Measurements from ENCODE around the gene UNK.

Gene UNK

DNA sequence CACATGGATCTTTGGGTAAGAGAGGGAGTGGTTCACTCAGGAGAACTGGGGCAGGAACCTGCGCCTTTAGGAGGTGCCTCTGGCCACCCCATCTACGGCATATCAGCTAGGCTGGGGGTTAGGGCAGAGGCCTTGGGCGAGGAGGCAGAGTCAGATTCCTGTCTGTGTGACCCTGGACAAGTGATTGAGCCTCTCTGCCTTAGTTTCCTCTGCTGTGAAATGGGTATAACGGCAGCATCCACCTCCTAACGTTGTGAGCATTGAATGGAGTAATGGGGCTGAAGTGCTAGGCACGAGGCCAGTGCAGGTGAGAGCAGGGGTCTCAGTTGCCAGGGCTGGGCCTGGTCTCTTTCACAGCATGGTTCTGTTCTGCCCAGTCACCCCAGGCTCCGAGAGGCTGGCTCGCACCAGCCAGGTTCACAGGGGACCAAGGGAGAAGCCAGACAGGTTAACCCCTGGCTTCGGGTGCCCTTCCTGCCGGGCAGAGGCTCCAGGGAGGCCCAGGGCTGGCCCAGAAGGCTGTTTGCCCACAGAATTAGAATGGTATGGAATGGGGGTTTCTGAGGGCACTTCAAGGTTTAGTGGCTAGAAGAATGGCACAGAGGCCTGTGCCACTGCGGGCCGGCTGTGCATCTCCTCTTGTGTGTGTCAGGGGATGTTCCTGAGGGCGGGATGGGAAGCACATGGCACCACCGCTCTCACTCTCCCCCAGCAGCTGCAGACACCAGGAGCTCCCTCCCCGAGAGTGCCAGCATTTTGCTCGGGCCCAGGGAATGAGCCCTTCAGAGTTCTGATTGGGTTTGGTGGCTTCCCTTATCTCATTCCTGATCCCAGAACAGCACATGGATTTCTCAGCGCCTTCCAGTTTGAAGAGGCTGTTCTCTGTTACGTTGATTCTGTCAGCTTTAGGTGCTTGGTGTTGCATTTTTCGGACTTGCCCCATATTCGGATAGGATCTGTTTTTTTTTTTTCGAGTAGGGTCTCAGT is 35.8 kb downstream of the UNK start:
- no peak for DNase-seq (ENCODE audit: low read depth in 2 of 2)

DNA sequence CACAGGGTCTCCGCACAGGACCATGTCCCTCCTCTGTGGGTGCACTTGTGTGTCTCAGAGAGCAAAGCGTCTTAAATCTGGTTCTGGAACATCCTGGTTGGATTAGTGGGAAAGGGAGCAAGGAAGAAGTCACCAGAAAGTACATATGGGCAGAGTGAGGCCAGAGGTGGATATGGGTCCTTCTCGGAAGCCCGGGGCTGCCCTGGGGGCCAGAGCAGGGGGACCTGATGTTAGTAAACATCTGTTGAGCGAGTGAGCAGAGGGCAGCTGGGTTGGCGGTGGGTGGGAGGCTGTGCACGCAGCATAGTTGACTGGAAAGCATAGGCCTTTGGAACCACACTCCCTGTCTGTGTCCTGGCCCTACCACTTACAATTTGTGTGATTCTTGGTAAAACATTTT is 36.9 kb downstream of the UNK start:
- no peak for DNase-seq (ENCODE audit: low read depth in 2 of 2)

DNA sequence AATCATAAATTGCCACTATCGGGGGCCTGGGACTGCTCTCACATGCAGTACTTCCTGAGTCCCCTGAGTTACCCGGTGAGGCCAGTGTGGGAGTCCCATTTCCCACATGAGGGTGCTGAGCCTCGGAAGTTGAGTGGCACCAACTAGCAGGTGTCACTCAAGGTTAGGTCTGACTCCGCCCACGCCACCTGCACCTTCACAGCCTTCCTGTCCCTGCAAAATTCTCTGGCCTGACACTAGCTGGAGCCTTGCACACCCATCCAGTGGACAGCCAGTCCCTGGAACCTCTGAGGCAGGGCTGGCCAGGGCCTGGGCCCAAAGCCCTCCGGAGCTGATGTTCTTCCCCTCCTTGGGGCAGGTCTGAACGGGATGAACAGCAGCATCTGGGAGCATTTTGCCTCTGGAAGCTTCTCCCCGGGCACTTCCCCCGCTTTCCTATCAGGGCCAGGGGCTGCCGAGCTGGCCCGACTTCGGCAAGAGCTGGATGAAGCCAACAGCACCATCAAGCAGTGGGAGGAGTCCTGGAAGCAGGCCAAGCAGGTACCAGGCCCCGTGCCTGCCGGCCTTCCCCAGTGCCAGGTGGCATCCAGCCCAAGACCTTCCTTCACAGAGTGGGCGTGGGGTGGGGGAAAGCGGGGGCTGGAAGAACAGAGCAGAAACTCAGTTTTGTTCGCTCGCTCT is 37.7 kb downstream of the UNK start:
- DNase-seq (ENCODE audit: low read depth in 2 of 2): no peak

DNA sequence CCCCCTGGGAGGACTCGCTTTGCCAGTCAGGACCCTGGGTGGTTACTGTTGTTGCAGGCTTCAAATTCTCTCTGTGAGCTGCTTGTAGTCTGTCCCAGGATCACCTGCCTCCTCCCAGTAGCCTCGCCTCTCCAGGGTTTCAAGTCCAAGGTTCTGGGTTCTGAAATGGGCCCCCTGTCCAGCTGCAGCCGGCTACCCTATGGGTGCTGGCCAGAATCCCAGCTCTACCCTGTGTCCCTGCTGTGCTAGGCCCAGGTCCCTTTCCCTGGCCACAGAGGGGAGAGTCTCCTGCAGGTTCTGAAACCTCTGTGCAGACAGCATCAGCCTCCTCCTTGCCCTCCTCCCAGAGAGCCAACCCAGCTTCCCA is 38.2 kb downstream of the UNK start:
- no peak for DNase-seq (ENCODE audit: low read depth in 2 of 2)

DNA sequence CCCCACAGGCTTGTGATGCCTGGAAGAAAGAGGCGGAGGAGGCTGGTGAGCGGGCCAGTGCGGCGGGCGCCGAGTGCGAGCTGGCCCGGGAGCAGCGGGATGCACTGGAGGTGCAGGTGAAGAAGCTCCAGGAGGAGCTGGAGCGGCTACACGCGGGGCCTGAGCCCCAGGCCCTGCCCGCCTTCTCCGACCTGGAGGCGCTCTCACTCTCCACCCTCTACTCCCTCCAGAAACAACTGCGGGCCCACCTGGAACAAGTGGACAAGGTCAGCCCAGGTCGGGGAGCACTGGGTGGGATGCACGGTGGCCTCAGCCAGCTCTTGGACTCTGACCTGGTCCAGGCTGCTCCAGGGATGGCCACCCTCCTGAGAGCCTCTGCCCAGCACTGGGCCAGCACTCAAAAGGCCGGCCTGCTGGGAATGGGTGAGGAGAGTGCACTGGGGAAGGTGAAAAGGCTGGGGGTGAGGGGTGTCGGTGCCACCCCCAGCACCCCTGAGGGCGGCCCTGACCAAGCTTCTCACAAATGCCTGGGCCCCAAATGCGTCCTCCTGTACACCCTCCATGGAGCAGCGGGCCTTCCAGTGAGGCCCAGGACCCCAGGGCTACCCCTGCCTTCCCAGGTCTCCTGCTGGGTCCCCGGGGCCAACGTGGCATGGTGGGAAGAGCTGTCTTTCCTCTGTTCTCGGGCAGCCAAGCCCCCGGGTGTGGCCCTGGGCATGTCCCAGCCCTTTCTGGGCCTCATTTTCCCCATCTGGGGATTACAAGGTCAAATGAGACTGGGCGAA is 38.8 kb downstream of the UNK start:
- DNase-seq (ENCODE audit: low read depth in 2 of 2): no peak

DNA sequence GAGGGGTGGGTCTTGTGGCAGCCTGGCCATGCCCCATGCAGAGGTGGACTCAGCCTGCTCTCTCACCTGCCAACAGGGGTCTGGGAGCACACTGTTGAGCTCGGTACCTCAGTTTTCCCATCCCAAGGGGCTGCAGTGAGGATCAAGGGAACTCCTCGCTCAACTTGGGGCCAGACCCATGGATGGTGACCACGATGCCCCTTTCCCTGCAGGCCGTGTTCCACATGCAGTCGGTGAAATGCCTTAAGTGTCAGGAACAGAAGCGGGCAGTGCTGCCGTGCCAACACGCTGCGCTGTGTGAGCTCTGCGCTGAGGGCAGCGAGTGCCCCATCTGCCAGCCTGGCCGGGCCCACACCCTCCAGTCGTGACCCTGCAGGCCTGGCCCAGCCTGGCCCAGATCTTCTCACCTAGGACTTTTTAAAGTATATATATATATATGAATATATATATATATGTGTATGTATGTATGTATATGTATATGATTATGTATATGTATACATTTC is 39.5 kb downstream of the UNK start:
- no peak for DNase-seq (ENCODE audit: low read depth in 2 of 2)

DNA sequence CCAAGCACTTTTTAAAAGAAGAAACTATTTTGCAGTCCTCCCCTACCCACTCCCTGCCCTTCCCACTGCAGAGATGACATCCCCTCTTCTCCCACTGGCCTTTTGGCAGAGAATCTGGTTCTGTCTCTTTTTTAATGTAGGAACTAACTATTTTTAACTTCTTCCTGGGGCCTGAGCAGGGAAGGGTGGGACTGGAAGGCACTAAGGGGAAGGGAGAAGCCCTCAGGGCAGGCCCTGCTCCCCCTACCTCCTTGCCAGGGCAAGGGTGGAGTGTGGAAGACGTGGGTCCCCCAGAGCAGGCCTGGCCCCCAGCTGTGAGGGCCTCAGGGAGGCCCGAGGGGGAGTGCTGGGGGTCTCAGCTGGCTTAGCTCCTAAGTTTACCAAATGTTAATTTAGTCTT is 40.1 kb downstream of the UNK start:
- no peak for DNase-seq (ENCODE audit: low read depth in 2 of 2)

DNA sequence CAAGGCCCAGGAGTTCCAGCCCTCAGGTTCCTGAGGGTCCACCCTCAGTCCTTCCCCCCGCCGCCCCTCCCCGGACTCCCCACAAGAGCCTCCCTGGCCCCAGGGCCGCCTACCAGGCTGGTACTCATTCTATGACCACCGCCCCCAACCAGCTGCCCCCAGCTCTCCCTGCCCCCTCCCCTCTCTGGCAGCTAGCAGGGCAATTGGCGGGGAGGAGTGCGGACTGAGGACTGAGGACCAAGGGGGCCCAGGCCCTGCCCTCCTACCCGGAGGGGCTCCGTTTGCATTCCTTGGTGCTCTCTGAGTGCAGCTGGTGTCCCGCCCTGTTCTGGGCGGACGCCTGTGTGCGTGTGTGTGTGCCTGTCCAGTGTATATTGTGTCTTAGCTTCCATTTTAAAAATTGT is 40.5 kb downstream of the UNK start:
- DNase-seq (ENCODE audit: low read depth in 2 of 2): no peak

DNA sequence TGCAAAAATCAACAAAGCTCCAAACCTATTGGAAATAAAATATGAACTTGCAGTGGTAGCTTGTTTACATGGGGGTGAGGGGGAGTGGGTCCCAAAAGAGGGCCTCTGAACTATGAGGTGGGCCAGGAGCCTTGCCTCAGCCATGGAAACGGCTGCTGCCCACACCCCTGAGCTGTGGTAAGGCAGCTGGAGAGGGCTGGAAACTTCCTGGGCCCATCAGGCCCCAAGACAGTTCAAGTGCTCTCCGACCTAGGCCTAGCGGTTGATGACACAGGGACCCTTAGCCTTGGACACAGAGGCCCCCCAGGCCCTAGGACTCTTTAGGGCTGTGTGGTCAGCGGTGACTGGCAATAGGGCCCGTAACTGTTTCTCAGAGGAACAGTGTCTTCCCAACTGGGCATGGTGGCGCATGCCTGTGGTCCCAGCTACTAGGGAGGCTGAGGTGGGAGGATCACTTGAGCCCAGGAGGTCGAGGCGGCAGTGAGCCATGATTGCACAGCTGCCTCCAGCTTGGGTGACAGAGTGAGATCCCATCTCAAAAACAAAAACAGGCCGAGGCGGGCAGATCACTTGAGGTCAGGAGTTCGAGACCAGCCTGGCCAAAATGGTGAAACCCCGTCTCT is 41.3 kb downstream of the UNK start:
- DNase-seq (ENCODE audit: low read depth in 2 of 2): no peak

DNA sequence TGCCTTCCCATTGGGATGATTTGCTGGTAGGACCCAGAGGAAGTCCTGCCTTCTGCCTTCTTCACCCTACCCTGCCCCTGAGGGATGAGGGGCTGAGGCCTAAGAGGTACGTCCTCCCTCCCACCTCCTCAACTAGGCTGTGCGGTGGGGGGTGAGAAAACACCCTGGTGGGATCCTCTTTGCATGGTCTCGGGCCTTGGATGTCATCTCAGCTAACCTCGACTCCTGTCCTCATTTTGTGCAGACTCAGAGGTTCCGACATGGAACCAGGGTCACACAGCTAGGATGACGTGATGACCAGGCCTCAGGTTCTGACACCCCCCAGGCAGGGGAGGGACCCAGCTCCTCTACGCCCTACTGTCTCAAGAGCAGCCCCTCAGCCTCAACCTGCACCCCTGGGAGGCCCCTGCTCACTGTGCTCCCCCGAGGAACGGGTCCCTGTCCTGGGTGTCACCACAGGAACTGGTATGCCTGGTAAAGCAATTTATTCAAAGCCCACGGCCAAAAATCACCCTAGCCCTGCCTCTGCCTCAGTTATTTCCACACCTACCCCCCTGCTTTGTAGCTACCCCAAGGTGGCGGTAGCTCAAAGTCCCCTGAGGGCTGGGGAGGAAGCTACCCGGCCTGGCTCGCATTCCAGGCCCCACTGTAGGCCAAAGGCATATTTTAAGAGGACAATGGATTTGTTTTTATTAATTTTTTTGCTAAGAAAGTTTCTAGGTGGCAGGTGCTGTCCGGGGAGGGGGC is 42.1 kb downstream of the UNK start:
- DNase-seq (ENCODE audit: low read depth in 2 of 2): no peak

DNA sequence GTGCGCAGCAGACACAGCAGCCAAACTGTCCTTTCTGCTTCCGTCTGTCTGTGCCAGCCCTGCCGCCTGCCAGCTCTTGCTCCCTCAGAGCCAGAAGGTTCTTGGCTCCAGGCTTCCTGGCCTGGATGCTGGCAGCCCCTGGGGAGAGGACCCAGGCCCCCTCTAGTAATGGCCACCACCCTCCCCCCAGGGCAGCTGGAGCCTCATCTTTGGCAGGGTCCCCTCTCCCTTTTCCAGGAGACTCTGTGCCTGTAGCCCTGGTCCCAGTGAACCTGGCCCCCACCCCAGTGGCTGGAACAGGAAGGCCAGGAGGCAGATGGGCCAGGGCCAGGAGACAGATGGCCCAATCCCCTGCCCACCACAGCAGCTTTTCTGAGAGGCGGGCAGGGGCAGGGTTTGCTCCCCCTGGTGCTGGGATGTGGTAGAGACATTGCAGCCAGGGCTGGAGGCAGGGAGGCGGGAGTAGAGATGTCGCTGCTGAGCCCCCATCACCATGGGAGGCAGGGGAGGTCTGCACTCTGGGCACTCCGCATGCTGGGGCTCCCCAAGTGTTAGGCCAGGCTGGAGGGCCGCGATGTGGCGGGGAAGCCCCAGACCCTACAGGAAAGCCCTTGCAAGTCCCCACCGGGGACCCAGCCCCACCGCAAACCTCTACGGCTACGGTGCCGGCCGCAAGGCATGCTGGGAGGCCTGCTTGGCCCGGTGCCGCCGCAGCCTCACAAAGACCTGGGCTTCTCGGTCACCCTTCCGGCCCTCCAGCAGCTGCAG is 42.9 kb downstream of the UNK start:
- peak; percentile 38 to 50 for DNase-seq (ENCODE audit: low read depth in 2 of 2)

DNA sequence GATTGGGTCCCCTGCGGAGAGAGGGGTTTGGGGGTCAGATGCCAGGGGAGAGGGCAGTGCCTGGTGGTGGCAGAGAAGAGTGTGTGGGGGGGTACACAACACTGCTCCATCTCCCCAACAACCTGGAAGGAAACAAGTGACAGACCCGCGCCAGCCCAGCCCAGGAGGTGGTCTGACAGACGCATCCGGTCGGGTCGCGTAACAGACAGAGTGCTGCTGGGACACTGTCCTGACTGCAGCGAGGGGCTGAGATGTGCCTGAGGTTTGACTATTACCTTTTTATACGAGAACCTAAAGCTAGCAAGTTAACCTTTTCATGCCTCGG is 43.4 kb downstream of the UNK start:
- DNase-seq (ENCODE audit: low read depth in 2 of 2): no peak

DNA sequence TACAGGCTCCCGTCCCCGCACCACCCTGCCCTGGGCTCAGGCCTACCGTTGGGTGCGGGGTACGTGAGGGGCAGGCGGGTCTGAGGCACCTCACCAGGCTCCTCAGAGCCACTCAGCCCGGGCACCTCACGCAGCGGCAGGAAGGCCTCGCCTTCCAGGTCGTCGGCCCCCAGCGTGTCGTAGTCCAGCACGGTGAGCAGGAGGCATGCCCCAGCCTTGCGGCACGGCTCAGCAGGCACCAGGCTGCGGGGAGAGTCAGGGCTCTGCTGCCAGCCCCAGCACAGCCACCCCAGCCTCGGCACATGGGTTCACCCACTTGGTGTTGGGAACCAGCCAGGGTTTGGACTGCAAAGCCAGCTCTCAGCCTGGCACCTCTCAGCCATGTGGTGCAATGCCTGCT is 44.1 kb downstream of the UNK start:
- DNase-seq (ENCODE audit: low read depth in 2 of 2): no peak

DNA sequence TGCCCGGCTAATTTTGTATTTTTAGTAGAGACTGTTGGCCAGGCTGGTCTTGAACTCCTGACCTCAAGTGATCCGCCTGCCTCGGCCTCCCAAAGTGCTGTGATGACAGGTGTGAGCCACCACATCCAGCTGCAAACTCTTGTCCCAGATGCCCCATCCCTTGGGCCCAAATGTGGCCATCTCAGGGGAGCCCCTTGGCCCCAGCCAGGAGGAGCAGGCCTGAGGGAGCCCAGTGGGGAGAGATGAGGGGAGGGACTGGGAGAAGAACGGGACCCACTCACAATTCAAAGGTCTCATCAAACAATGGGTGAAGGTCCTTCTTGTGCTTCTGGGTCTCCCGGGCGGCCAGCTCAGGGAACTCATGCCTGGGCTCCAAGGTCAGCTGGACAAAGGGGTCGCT is 45.1 kb downstream of the UNK start:
- no peak for DNase-seq (ENCODE audit: low read depth in 2 of 2)

DNA sequence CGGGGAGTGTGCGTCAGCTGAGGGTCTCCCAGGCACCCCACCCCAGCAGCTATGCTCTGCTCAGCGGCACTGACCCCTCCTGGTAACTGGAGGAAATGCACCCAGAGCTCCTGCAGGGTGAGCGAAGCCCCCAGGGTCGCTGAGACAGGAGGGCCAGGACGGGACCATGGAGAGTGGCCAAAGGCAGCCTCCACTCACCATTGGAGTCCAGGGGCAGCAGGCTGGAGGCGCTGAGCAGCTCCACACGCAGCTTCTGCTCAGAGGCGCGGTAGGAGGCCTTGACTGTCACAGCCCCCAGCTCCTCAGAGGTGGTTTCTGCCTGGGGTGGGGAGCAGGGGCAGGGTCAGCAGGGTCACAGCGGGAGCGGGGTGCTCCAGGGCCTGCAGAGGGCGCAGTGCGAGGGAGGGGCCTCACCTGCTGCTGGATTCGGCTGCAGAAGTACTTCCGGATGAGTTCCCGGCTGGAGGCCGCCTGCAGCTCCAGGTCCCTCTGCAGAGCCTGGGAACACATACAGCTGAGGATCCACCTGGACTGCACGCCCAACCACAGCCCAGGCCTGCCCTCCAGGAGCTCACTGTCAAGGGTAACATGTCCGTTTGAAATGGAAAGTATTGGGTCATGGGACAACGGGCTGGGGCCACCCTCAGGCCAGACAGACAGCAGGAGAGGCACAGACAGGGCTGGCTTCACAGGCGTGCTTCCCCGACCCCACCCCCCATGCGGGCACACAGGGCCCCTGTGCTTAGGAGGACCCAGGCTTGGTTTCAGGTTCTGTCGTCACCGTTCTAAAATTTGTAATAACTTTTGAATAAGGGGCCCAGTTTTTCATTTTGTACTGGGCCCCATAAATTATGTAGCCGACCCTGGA is 45.8 kb downstream of the UNK start:
- no peak for DNase-seq (ENCODE audit: low read depth in 2 of 2)

DNA sequence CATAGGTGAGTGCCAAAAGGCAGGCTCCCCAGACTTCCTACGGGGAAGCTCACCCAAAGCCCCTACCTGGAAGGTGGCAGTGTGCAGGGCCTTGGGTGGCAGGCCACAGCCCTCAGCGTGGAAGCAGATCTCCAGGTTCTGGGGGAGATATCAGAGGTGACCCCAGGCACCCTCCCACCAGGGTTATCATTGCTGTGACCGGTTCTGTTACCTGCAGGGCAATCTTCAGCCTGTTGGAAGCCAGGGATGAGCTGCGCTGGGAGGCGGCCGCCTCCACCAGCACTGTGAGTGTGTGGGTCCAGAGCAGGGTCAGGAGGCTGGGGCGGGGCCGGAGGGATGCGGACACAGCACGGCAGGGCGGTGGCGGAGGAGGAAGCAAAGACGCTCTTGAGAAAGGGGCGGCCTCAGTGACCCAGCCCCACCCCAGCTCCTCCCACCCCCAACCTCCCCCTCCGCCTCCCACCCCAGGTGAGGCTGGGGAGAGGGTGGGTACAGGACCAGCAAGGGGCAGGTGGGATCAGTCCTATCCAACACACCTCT is 46.5 kb downstream of the UNK start:
- DNase-seq (ENCODE audit: low read depth in 2 of 2): no peak

DNA sequence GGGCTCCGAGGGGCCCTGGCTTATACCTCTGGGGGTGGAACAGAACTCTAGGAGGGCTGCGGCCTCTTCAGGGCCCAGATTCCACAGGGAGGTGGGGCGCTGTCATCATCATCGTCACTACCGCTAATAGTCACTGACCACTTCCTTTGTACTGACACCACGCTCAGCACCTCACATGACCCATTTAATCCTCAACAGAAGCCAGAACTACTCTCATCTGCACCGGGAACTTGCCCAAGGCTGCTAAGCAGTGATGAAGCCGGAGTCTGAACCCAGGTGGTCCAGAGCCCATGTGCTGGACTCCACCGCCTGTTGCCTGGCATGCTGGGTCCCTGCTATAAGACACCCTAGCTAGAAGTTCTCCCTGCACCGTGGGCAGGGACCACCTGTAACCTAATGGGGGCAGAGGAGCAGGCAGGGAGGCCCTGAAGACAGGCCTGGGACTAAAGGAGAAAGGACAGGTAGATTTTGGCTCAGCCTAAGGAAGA is 47.6 kb downstream of the UNK start:
- DNase-seq (ENCODE audit: low read depth in 2 of 2): no peak

DNA sequence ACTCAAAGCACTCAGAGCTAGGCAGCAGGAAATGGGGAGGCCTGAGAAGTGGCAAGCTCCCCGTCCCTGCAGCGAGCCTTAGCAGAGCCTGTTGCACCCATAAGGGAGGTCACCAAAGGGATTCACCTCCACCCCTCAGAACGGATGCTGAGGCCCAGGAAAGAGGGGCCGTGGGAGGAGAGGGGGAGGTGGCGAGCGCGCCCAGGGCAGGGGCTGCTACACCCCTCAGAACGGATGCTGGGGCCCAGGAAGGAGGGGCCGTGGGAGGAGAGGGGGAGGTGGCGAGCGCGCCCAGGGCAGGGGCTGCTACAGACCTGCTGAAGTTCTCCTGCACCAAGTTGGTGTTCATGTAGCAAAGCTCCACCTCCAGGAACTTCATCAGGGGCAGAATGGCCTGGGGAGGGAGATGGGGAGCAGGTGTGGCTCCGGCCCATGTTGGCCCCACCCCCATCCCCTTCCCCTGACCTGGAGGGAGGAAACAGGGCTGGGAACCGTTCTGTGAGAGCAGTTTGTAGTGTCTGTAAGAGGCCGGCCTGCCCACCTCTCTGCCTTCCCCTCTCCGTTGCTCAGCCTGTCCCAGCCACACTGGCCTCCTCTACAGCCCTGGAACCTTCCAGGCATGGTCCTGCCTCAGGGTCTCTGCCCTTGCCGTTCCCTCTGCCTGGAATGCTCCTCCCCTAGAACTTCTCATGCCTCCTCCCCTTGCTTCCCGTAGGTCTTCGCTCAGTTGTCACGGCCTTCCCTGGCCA is 48.2 kb downstream of the UNK start:
- DNase-seq (ENCODE audit: low read depth in 2 of 2): no peak

Measured in activated CD8-positive, alpha-beta memory T cell treated with anti-CD3 and anti-CD28 coated beads for 4 hours (primary cell).